K562 (cell line): ENCODE measurements around the gene ITGA3. TPM values are rescaled to one million over a fixed set of nuclear protein-coding genes. Genes with fewer than 3 reads are reported as not detected.

Source experiments
- ATAC-seq: fragments of 200-7000 bp; cut with Tn5 transposase; 3 replicates; pipeline ENCODE4 v1.9.1; 2020; ENCODE audit warnings: moderate library complexity
- BruUV-seq: library from RNA; stranded (reverse); fragments of 400-500 nt; replicated peaks from 2 replicates; lab custom pipeline; 2021; lab: Mats Ljungman, UMichigan
- CTCF ChIA-PET: fragments of 300-600 bp; formaldehyde crosslinking; extraction: SDS; loops from one replicate; lab custom pipeline; 2021; ENCODE audit warnings: low intra/inter-chr PET ratio; lab: Yijun Ruan, JAX
- POLR2A ChIA-PET: fragments of 300-600, 350-650 bp; sonication (Branson Sonifier 250); formaldehyde crosslinking; extraction: SDS; loops from one replicate; lab custom pipeline; 2021; ENCODE audit warnings: antibody characterized with exemption, inconsistent platforms; lab: Yijun Ruan, JAX
- DNase-seq, 4 experiments: peaks; one replicate each; pipeline versions ENCODE4 v3.0.0 to v3.0.0-alpha.2; 2011 to 2018; ENCODE audit warnings: low spot score in 3 of 4, mixed read lengths in 3 of 4; ENCODE audit errors: extremely low read depth in 1 of 4
- FAIRE-seq: peaks from 2 replicates; lab custom pipeline; 2011; peaks lifted over from hg19 to GRCh38; lab: Jason Lieb, UNC
- H2AFZ ChIP-seq: 2 replicates; pipeline ENCODE4 v1.6.0; 2011; ENCODE audit warnings: low read depth, low read length, control low read depth, inconsistent platforms
- H3K27ac ChIP-seq: fragments of 200-600 bp; 3 replicates; pipeline ENCODE4 v1.8.0; 2011; ENCODE audit warnings: low read depth, mild to moderate bottlenecking, control low read depth, inconsistent platforms, low read length, moderate library complexity, mixed read lengths; ENCODE audit errors: extremely low read depth
- H3K27me3 ChIP-seq, 2 experiments: fragments of 300-600 bp in 1 of 2; 2 replicates in 1 of 2; 3 replicates in 1 of 2; pipeline versions ENCODE4 v1.6.0 to v1.8.0; 2011; ENCODE audit warnings: inconsistent platforms in 2 of 2, low read length in 2 of 2, mild to moderate bottlenecking in 1 of 2, mixed read lengths in 1 of 2, moderate library complexity in 1 of 2; ENCODE audit not compliant: control insufficient read depth in 2 of 2, insufficient read depth in 2 of 2
- H3K36me3 ChIP-seq: fragments of 300-600 bp; 3 replicates; pipeline ENCODE4 v1.8.0; 2011; ENCODE audit warnings: mild to moderate bottlenecking, low read length, inconsistent platforms; ENCODE audit not compliant: control insufficient read depth, insufficient read depth
- H3K4me1 ChIP-seq, 2 experiments: fragments of 200-600 bp in 1 of 2; replicated peaks in 1 of 2; 2 replicates in 1 of 2; 3 replicates in 1 of 2; pipeline versions ENCODE4 v1.5.1 to v1.8.0; 2011; ENCODE audit warnings: inconsistent platforms in 2 of 2, low read length in 2 of 2, mild to moderate bottlenecking in 1 of 2, mixed read lengths in 1 of 2, moderate library complexity in 1 of 2; ENCODE audit not compliant: control insufficient read depth in 2 of 2, insufficient read depth in 2 of 2
- H3K4me2 ChIP-seq: 2 replicates; pipeline ENCODE4 v1.6.1; 2011; ENCODE audit warnings: low read length, control low read depth, inconsistent platforms, mixed read lengths; ENCODE audit not compliant: insufficient read depth
- H3K4me3 ChIP-seq: fragments of 200-600 bp; sonication (generic), shearing (Covaris generic); 2 replicates; pipeline ENCODE4 v1.5.1; 2016; ENCODE audit warnings: control low read depth, inconsistent platforms
- H3K79me2 ChIP-seq: fragments of 200-600 bp; 3 replicates; pipeline ENCODE4 v1.8.0; 2011; ENCODE audit warnings: low read length, inconsistent platforms; ENCODE audit not compliant: control insufficient read depth, insufficient read depth
- H3K9ac ChIP-seq, 2 experiments: 2 replicates each; pipeline versions ENCODE4 v1.6.0 to v1.6.1; 2011; ENCODE audit warnings: low read depth in 2 of 2, low read length in 2 of 2, control low read depth in 1 of 2, inconsistent platforms in 1 of 2, mild to moderate bottlenecking in 1 of 2, mixed read lengths in 1 of 2; ENCODE audit not compliant: insufficient read depth in 1 of 2
- H3K9me1 ChIP-seq: one replicate; pipeline ENCODE4 v1.6.0; 2011; ENCODE audit warnings: inconsistent platforms, mild to moderate bottlenecking, low read length, moderate library complexity; ENCODE audit not compliant: control insufficient read depth, insufficient read depth
- H3K9me3 ChIP-seq: replicated peaks from 2 replicates; pipeline ENCODE4 v1.5.1; 2011; ENCODE audit warnings: low read depth, low read length, inconsistent platforms; ENCODE audit not compliant: control insufficient read depth, insufficient read depth
- H4K20me1 ChIP-seq: replicated peaks from 2 replicates; pipeline ENCODE4 v1.6.1; 2011; ENCODE audit warnings: low read length, inconsistent platforms, mixed read lengths; ENCODE audit not compliant: control insufficient read depth, insufficient read depth
- KAT7 ChIP-seq: sonication (generic); formaldehyde crosslinking; IDR thresholded peaks from 2 replicates; pipeline ENCODE4 v1.8.0; 2022; ENCODE audit warnings: missing genetic modification reagents, mild to moderate bottlenecking, borderline replicate concordance
- LARP7 ChIP-seq: fragments of 450-650 bp; IDR thresholded peaks from 2 replicates; pipeline ENCODE4 v1.6.1; 2016
- MCM3 ChIP-seq: fragments of 450-650 bp; IDR thresholded peaks from 2 replicates; pipeline ENCODE4 v1.6.1; 2016
- NCOA6 ChIP-seq: fragments of 450-650 bp; IDR thresholded peaks from 2 replicates; pipeline ENCODE4 v1.6.1; 2017; ENCODE audit warnings: mild to moderate bottlenecking
- NFIX ChIP-seq: fragments of 250-450 bp; sonication (Bioruptor Pico); IDR thresholded peaks from 2 replicates; pipeline ENCODE4 v1.4.0; 2020; ENCODE audit warnings: low read depth, mild to moderate bottlenecking, moderate library complexity
- PRDM10 ChIP-seq: fragments of 450-650 bp; IDR thresholded peaks from 2 replicates; pipeline ENCODE4 v1.6.1; 2018; ENCODE audit not compliant: partially characterized antibody
- ZNF165 ChIP-seq: fragments of 250-450 bp; sonication (Bioruptor Pico); IDR thresholded peaks from 2 replicates; pipeline ENCODE4 v1.4.0; 2020; ENCODE audit warnings: borderline replicate concordance
- ZNF347 ChIP-seq: fragments of 450-650 bp; formaldehyde crosslinking; IDR thresholded peaks from 2 replicates; pipeline ENCODE4 v1.4.0; 2020; ENCODE audit warnings: low read depth, mild to moderate bottlenecking, moderate library complexity
- ZNF639 ChIP-seq, 2 experiments: fragments of 200-800 bp in 1 of 2; sonication (Bioruptor generic) in 1 of 2; sonication (generic) in 1 of 2; formaldehyde crosslinking in 1 of 2; IDR thresholded peaks in 1 of 2; conservative IDR thresholded peaks in 1 of 2; 2 replicates each; pipeline versions ENCODE4 v1.5.0 to v1.6.1; 2016 to 2020; ENCODE audit warnings: missing compliant biosample characterization in 1 of 2, missing genetic modification characterization in 1 of 2, missing genetic modification reagents in 1 of 2
- ZNF764 ChIP-seq: fragments of 250-450 bp; sonication (Bioruptor Pico); IDR thresholded peaks from 2 replicates; pipeline ENCODE4 v1.4.0; 2020; ENCODE audit warnings: low read depth, mild to moderate bottlenecking, moderate library complexity
- WGBS: fragments of 100-300 bp; shearing (Covaris generic); methylation state at CpG from one replicate; pipeline ENCODE4 v1.1.6; 2016; ENCODE audit warnings: low coverage, mixed read lengths; ENCODE audit not compliant: insufficient coverage; ENCODE audit errors: missing lambda C conversion rate; 5-methylcytosine and 5-hydroxymethylcytosine counted together
- in situ Hi-C: fragments of 300-500 bp; cut with MboI; formaldehyde crosslinking; loops from 4 replicates; pipeline ENCODE4 v1.15.0; 2018; ENCODE audit warnings: inconsistent platforms, mixed read lengths
- intact Hi-C: fragments of 100-400 bp; cut with micrococcal nuclease; formaldehyde crosslinking; loops from 2 replicates; pipeline ENCODE4 v1.14.2; 2022
- polyA plus RNA-seq, 8 experiments: library from polyadenylated mRNA; depleted of rRNA in 4 of 8; stranded (reverse) in 5 of 8; unstranded in 3 of 8; fragments of >200 nt; fragmentation: Nextera tagmentation in 2 of 8; fragmentation: Illumina TruSeq in 1 of 8; extraction: Ambion mirVana in 2 of 8; extraction: Trizol in 1 of 8; gene quantifications; 2 replicates each; pipeline versions ENCODE4 v1.2.1 to v1.2.3, GENCODE V29; 2011 to 2014; ENCODE audit warnings: inconsistent platforms in 1 of 8, missing spikeins in 1 of 8
- total RNA-seq, 7 experiments: library from RNA; depleted of rRNA in 6 of 7; stranded (reverse); fragments of >200 nt in 6 of 7; fragmentation: Illumina TruSeq in 2 of 7; extraction: Trizol in 2 of 7; gene quantifications; 2 replicates each; pipeline versions ENCODE4 v1.2.1 to v1.2.3, GENCODE V29; 2011 to 2021; ENCODE audit warnings: low replicate concordance in 1 of 7
- TF ChIP-seq, protein P1 (sequence below): sonication (generic); formaldehyde crosslinking; IDR thresholded peaks from 2 replicates; pipeline ENCODE4 v1.8.1; 2023; ENCODE audit warnings: mild to moderate bottlenecking, missing genetic modification reagents

The ITGA3 gene
- total and polyA plus RNA-seq, 9 of the 15 experiments (the other 6 are each of a cell fraction or from before 2014, with no cell fraction given) = 0.03 to 0.75 (median 0.14) TPM; not detected in 2

- POLR2A ChIA-PET = interaction anchor here (0.6 to 1.1 kb wide), 4 partner anchors 8 to 166 kb away, joined by 3 to 6 read pairs (median 3); no protein-coding TSS in a partner anchor
- Histone ChIP-seq H3K36me3 (no peaks in the 10 kb centered on the region), H3K4me2 (no peak overlapping the region), H3K9ac (no peak overlapping the region), H3K4me3 (no peak overlapping the region), H4K20me1 (no peaks in the 10 kb centered on the region; the same call in 1 of the 2 replicates), H2AFZ (no peak overlapping the region), H3K27ac (no peak overlapping the region), H3K9me3 (no peaks in the 10 kb centered on the region), H3K27me3 (peaks cover 0 to 22% of the 10 kb centered on the region in 2 experiments; a peak in 2 of 5 replicates), H3K9me1 (no peaks in the 10 kb centered on the region), H3K4me1 (peaks cover 8 to 37% of the 10 kb centered on the region in 2 experiments), H3K79me2 (no peaks in the 10 kb centered on the region)
- FAIRE-seq (no peak), ATAC-seq (no peak), DNase-seq (no peak)
- WGBS = 30% methylated on average over 7 of the region's 7 CpGs
- in situ Hi-C loops (no loop called here), intact Hi-C loops (no loop called here)
- no TSS peak for BruUV-seq
- TF ChIP-seq ZNF165 (CRISPR knock-in tag) = no peak
- TF ChIP-seq ZNF639 (CRISPR knock-in tag; conservative IDR thresholded peaks at IDR 0.05 in 1 of 2, IDR thresholded peaks at IDR 0.05 in 1 of 2) = no peak
- TF ChIP-seq NCOA6 = no peak
- TF ChIP-seq LARP7 = no peak
- TF ChIP-seq, protein P1, sequence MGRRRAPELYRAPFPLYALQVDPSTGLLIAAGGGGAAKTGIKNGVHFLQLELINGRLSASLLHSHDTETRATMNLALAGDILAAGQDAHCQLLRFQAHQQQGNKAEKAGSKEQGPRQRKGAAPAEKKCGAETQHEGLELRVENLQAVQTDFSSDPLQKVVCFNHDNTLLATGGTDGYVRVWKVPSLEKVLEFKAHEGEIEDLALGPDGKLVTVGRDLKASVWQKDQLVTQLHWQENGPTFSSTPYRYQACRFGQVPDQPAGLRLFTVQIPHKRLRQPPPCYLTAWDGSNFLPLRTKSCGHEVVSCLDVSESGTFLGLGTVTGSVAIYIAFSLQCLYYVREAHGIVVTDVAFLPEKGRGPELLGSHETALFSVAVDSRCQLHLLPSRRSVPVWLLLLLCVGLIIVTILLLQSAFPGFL (CRISPR knock-in tag) = no peak
- TF ChIP-seq MCM3 = no peak
- no peak for TF ChIP-seq ZNF347 (CRISPR knock-in tag)
- TF ChIP-seq NFIX = no peak
- no peak for TF ChIP-seq PRDM10
- no peak for TF ChIP-seq KAT7 (CRISPR knock-in tag)
- TF ChIP-seq ZNF764 = no peak
- CTCF ChIA-PET = no interaction called here
Observed at GRCh38 chr17:50109207-50109606, 53.3 kb downstream of the ITGA3 start.
